Measurements from ENCODE around the gene RAB18.

The RAB18 gene

DNA sequence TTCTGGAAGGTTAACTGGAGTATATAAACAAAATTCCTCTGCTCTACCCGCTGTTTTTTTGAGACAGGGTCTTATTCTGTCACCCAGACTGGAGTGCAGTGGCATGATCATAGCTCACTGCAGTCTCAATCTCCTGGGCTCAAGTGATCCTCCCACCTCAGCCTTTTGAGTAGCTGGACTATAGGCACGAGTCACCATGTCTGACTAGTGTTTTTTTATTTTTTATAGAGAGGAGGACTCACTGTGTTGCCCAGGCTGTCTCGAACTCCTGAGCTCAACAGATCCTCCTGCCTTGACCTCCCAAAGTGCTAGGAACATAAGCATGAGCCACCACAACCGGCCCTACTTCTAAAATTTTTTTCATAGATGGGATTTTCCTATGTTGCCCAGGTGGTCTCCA is 2.2 kb downstream of the RAB18 start:
- Histone ChIP-seq H3K27me3 (replicated peaks; ENCODE audit: insufficient read depth, low read length) (no peaks in the 10 kb centered on the region), H3K9ac (ENCODE audit: low read length) (no peak overlapping the region), H3K79me2 (ENCODE audit: low read length) (peaks cover 71% of the 10 kb centered on the region), H3K4me1 (ENCODE audit: low read length) (peaks cover 11% of the 10 kb centered on the region), H2AFZ (ENCODE audit: low read length) (no peak overlapping the region), H3K36me3 (replicated peaks; ENCODE audit: insufficient read depth, low read length) (no peaks in the 10 kb centered on the region), H3K4me3 (ENCODE audit: low read length) (no peak overlapping the region), H4K20me1 (ENCODE audit: insufficient read depth, low read length) (peaks cover 26% of the 10 kb centered on the region), H3K4me2 (ENCODE audit: low read depth, low read length) (no peak overlapping the region), H3K27ac (ENCODE audit: low read length) (no peak overlapping the region), H3K9me2 (replicated peaks; ENCODE audit: insufficient read depth, low read length) (no peaks in the 10 kb centered on the region), H3K9me3 (replicated peaks; ENCODE audit: insufficient read depth, low read length) (no peaks in the 10 kb centered on the region), H3F3A (ENCODE audit: insufficient read depth, low read length) (no peaks in the 10 kb centered on the region)
- TF ChIP-seq, protein P1, sequence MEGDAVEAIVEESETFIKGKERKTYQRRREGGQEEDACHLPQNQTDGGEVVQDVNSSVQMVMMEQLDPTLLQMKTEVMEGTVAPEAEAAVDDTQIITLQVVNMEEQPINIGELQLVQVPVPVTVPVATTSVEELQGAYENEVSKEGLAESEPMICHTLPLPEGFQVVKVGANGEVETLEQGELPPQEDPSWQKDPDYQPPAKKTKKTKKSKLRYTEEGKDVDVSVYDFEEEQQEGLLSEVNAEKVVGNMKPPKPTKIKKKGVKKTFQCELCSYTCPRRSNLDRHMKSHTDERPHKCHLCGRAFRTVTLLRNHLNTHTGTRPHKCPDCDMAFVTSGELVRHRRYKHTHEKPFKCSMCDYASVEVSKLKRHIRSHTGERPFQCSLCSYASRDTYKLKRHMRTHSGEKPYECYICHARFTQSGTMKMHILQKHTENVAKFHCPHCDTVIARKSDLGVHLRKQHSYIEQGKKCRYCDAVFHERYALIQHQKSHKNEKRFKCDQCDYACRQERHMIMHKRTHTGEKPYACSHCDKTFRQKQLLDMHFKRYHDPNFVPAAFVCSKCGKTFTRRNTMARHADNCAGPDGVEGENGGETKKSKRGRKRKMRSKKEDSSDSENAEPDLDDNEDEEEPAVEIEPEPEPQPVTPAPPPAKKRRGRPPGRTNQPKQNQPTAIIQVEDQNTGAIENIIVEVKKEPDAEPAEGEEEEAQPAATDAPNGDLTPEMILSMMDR (IDR thresholded peaks at IDR 0.05; ENCODE audit: low read length) = no peak
- TF ChIP-seq EZH2 (optimal IDR thresholded peaks at IDR 0.05; ENCODE audit: low read depth, low read length) (no peak), EZH2phosphoT487 (IDR thresholded peaks at IDR 0.05; ENCODE audit: low read length) (no peak)
- DNase-seq = no peak

GRCh38 chr10:27512548-27512947 is 8.4 kb downstream of the RAB18 start:
- DNase-seq = no peak
- no peak for TF ChIP-seq EZH2phosphoT487 (IDR thresholded peaks at IDR 0.05; ENCODE audit: low read length)
- no peak for TF ChIP-seq EZH2 (optimal IDR thresholded peaks at IDR 0.05; ENCODE audit: low read depth, low read length)
- TF ChIP-seq, protein P1 (IDR thresholded peaks at IDR 0.05; ENCODE audit: low read length) = no peak
- Histone ChIP-seq H3K9me2 (replicated peaks; ENCODE audit: insufficient read depth, low read length) (no peaks in the 10 kb centered on the region), H4K20me1 (ENCODE audit: insufficient read depth, low read length) (peaks cover 13% of the 10 kb centered on the region; the same call in 1 of the 2 replicates), H3K27ac (ENCODE audit: low read length) (no peak overlapping the region), H3F3A (ENCODE audit: insufficient read depth, low read length) (no peaks in the 10 kb centered on the region), H3K27me3 (replicated peaks; ENCODE audit: insufficient read depth, low read length) (no peaks in the 10 kb centered on the region), H2AFZ (ENCODE audit: low read length) (no peak overlapping the region), H3K4me1 (ENCODE audit: low read length) (no peaks in the 10 kb centered on the region), H3K9ac (ENCODE audit: low read length) (no peak overlapping the region), H3K9me3 (replicated peaks; ENCODE audit: insufficient read depth, low read length) (no peaks in the 10 kb centered on the region), H3K79me2 (ENCODE audit: low read length) (peaks cover 90% of the 10 kb centered on the region), H3K36me3 (replicated peaks; ENCODE audit: insufficient read depth, low read length) (peaks cover 3% of the 10 kb centered on the region; the same call in 1 of the 2 replicates), H3K4me2 (ENCODE audit: low read depth, low read length) (no peak overlapping the region), H3K4me3 (ENCODE audit: low read length) (no peak overlapping the region)

GRCh38 chr10:27513451-27514191 is 9.5 kb downstream of the RAB18 start:
- Histone ChIP-seq H3K9me3 (replicated peaks; ENCODE audit: insufficient read depth, low read length) (no peaks in the 10 kb centered on the region), H3K4me1 (ENCODE audit: low read length) (no peaks in the 10 kb centered on the region), H3K4me3 (ENCODE audit: low read length) (no peak overlapping the region), H2AFZ (ENCODE audit: low read length) (no peak overlapping the region), H3K9me2 (replicated peaks; ENCODE audit: insufficient read depth, low read length) (no peaks in the 10 kb centered on the region), H4K20me1 (ENCODE audit: insufficient read depth, low read length) (peaks cover 9% of the 10 kb centered on the region; the same call in 1 of the 2 replicates), H3K79me2 (ENCODE audit: low read length) (peaks cover 90% of the 10 kb centered on the region), H3K4me2 (ENCODE audit: low read depth, low read length) (no peak overlapping the region), H3F3A (ENCODE audit: insufficient read depth, low read length) (no peaks in the 10 kb centered on the region), H3K9ac (ENCODE audit: low read length) (no peak overlapping the region), H3K27ac (ENCODE audit: low read length) (no peak overlapping the region), H3K27me3 (replicated peaks; ENCODE audit: insufficient read depth, low read length) (no peaks in the 10 kb centered on the region), H3K36me3 (replicated peaks; ENCODE audit: insufficient read depth, low read length) (peaks cover 3% of the 10 kb centered on the region; the same call in 1 of the 2 replicates)
- no peak for DNase-seq
- no peak for TF ChIP-seq EZH2 (optimal IDR thresholded peaks at IDR 0.05; ENCODE audit: low read depth, low read length)
- TF ChIP-seq EZH2phosphoT487 (IDR thresholded peaks at IDR 0.05; ENCODE audit: low read length) = no peak
- TF ChIP-seq, protein P1 (IDR thresholded peaks at IDR 0.05; ENCODE audit: low read length) = no peak

All from MM.1S (cell line).